ENCODE results near the gene FGD5. TPM values are rescaled to one million over a fixed set of nuclear protein-coding genes. Genes with fewer than 3 reads are reported as not detected.

Gene FGD5
- total RNA-seq, 1 donor from 2014 or later = 15.3 TPM

- Mint-ChIP-seq H3K9me3 (peaks cover 9% of the 10 kb centered on the region), H3K36me3 (no peaks in the 10 kb centered on the region), H3K27me3 (peaks cover 4% of the 10 kb centered on the region), H3K4me1 (ENCODE audit: unreplicated experiment) (no peaks in the 10 kb centered on the region), H3K4me3 (no peak overlapping the region), H3K27ac (no peak overlapping the region)
- TF ChIP-seq CTCF (conservative IDR thresholded peaks at IDR 0.05) = no peak
- DNase-seq (ENCODE audit: extremely low spot score, unreplicated experiment) = no peak
Measured at GRCh38 chr3:14906355-14906971, 87.7 kb downstream of the FGD5 start.

- Mint-ChIP-seq H3K4me1 (ENCODE audit: unreplicated experiment) (no peaks in the 10 kb centered on the region), H3K4me3 (no peak overlapping the region), H3K27ac (no peak overlapping the region), H3K36me3 (no peaks in the 10 kb centered on the region), H3K9me3 (peaks cover 9% of the 10 kb centered on the region), H3K27me3 (peaks cover 5% of the 10 kb centered on the region)
- no peak for TF ChIP-seq CTCF (conservative IDR thresholded peaks at IDR 0.05)
- DNase-seq (ENCODE audit: extremely low spot score, unreplicated experiment) = no peak
Measured at GRCh38 chr3:14907043-14907966, 88.5 kb downstream of the FGD5 start.

- Mint-ChIP-seq H3K4me3 (no peak overlapping the region), H3K27ac (no peak overlapping the region), H3K9me3 (peaks cover 9% of the 10 kb centered on the region), H3K36me3 (no peaks in the 10 kb centered on the region), H3K27me3 (peaks cover 16% of the 10 kb centered on the region), H3K4me1 (ENCODE audit: unreplicated experiment) (no peaks in the 10 kb centered on the region)
- no peak for TF ChIP-seq CTCF (conservative IDR thresholded peaks at IDR 0.05)
- DNase-seq (ENCODE audit: extremely low spot score, unreplicated experiment) = no peak
Measured at GRCh38 chr3:14909250-14909649, 90.5 kb downstream of the FGD5 start.

- peaks cover 20% of the 10 kb centered on the region for H3K27me3 Mint-ChIP-seq
- no peak for DNase-seq (ENCODE audit: extremely low spot score, unreplicated experiment)
- no peak overlapping the region for H3K4me3 Mint-ChIP-seq
- no peaks in the 10 kb centered on the region for H3K9me3 Mint-ChIP-seq
- H3K4me1 Mint-ChIP-seq (ENCODE audit: unreplicated experiment) = no peaks in the 10 kb centered on the region
- no peak overlapping the region for H3K27ac Mint-ChIP-seq
- H3K36me3 Mint-ChIP-seq = no peaks in the 10 kb centered on the region
- TF ChIP-seq CTCF (conservative IDR thresholded peaks at IDR 0.05) = no peak
Measured at GRCh38 chr3:14911651-14912050, 92.9 kb downstream of the FGD5 start.

- no peak for DNase-seq (ENCODE audit: extremely low spot score, unreplicated experiment)
- no peaks in the 10 kb centered on the region for H3K36me3 Mint-ChIP-seq
- H3K4me3 Mint-ChIP-seq = no peak overlapping the region
- no peaks in the 10 kb centered on the region for H3K4me1 Mint-ChIP-seq (ENCODE audit: unreplicated experiment)
- H3K27me3 Mint-ChIP-seq = peaks cover 36% of the 10 kb centered on the region
- H3K9me3 Mint-ChIP-seq = no peaks in the 10 kb centered on the region
- no peak overlapping the region for H3K27ac Mint-ChIP-seq
- no peak for TF ChIP-seq CTCF (conservative IDR thresholded peaks at IDR 0.05)
Measured at GRCh38 chr3:14913071-14913925, 94.5 kb downstream of the FGD5 start.

Data from type B pancreatic cell (in vitro differentiated cells).